Upper lobe of left lung (tissue), 6 donors: Measurements from ENCODE around the gene TNS3. TPM values are rescaled to one million over a fixed set of nuclear protein-coding genes. Genes with fewer than 3 reads are reported as not detected.

Source experiments
- ATAC-seq, 2 donors: fragments of 200-7000 bp; cut with Tn5 transposase; one replicate each; pipeline ENCODE4 v1.9.1; 2022; ENCODE audit warnings: mild to moderate bottlenecking in 2 of 2, moderate library complexity in 2 of 2; ENCODE audit not compliant: low FRiP score in 2 of 2
- DNase-seq, 2 donors: peaks; one replicate each; pipeline ENCODE4 v3.0.0-alpha.2; 2019 to 2020
- H3K27ac ChIP-seq, 4 donors: fragments of 200-600 bp; sonication (generic); one replicate each; pipeline ENCODE4 v1.5.1; 2016 to 2019
- H3K27me3 ChIP-seq, 4 donors: fragments of 200-600 bp; sonication (generic); one replicate each; pipeline ENCODE4 v1.5.1; 2017 to 2019
- H3K36me3 ChIP-seq, 4 donors: fragments of 200-600 bp; sonication (generic); one replicate each; pipeline ENCODE4 v1.5.1; 2016 to 2019
- H3K4me1 ChIP-seq, 4 donors: fragments of 200-600 bp; sonication (generic); one replicate each; pipeline ENCODE4 v1.5.1; 2018 to 2019
- H3K4me3 ChIP-seq, 4 donors: fragments of 200-600 bp; sonication (generic); one replicate each; pipeline ENCODE4 v1.5.1; 2017 to 2019; ENCODE audit warnings: mild to moderate bottlenecking in 2 of 4, moderate library complexity in 1 of 4
- H3K9me3 ChIP-seq, 4 donors: fragments of 200-600 bp; sonication (generic); one replicate each; pipeline ENCODE4 v1.5.1; 2018 to 2019
- CTCF ChIP-seq, 6 experiments: fragments of 450-650 bp in 4 of 6; fragments of 200-600 bp in 2 of 6; sonication (generic) in 2 of 6; IDR thresholded peaks; one replicate each; pipeline ENCODE4 v1.5.1; 2016 to 2019; ENCODE audit warnings: antibody characterized with exemption in 6 of 6
- EP300 ChIP-seq, 4 donors: sonication (generic); formaldehyde crosslinking; IDR thresholded peaks; one replicate each; pipeline ENCODE4 v1.5.1; 2017; ENCODE audit warnings: antibody characterized with exemption in 4 of 4, control low read depth in 2 of 4
- POLR2A ChIP-seq, 4 donors: fragments of 450-650 bp; IDR thresholded peaks; one replicate each; pipeline ENCODE4 v1.5.1; 2016 to 2017; ENCODE audit warnings: antibody characterized with exemption in 4 of 4, mild to moderate bottlenecking in 2 of 4
- POLR2AphosphoS5 ChIP-seq, 2 donors: sonication (generic); formaldehyde crosslinking; IDR thresholded peaks; one replicate each; pipeline ENCODE4 v1.5.1; 2017; ENCODE audit warnings: antibody characterized with exemption in 2 of 2
- WGBS, 2 donors: methylation state at CpG; one replicate each; pipeline ENCODE4 v1.1.5; 2017 to 2018; 5-methylcytosine and 5-hydroxymethylcytosine counted together
- total RNA-seq, 6 donors: library from RNA; depleted of rRNA in 4 of 6; stranded (reverse); fragments of >200 nt in 4 of 6; gene quantifications; one replicate each; pipeline versions ENCODE4 v1.1.0 to v1.2.1, GENCODE V29; 2016 to 2021
- donor health status: DM: no; HTN: no; CAD: no; lungs with moderate emphysema.
- donor health status: DM: no; HTN: yes; CAD: no; lungs with severe emphysema.

Gene TNS3
- total RNA-seq, 6 donors from 2014 or later, result 90.6 to 266 (median 143) TPM

- WGBS, 2 donors, result 61 to 77% methylated on average over 7 to 12 of the region's 12 CpGs
- peaks cover 9 to 37% (median 24%) of the 10 kb centered on the region in 4 donors for H3K4me1 ChIP-seq
These were observed 93.5 kb downstream of the TNS3 start for GRCh38 chr7:47488201-47488968.

GRCh38 chr7:47485640-47486435 lies 96.1 kb downstream of the TNS3 start:
- peaks cover 29 to 42% (median 38%) of the 10 kb centered on the region in 4 donors for H3K4me1 ChIP-seq
- H3K27ac ChIP-seq, result peak overlapping the region in 2 of 4 donors; percentile 3 to 40
- TF ChIP-seq POLR2A (IDR thresholded peaks at IDR 0.05) (no peak), EP300 (IDR thresholded peaks at IDR 0.05) (no peak), CTCF (IDR thresholded peaks at IDR 0.05) (no peak), POLR2AphosphoS5 (IDR thresholded peaks at IDR 0.05) (peak in 1 of 2 donors; percentile 54)
- H3K27me3 ChIP-seq, result no peaks in the 10 kb centered on the region
- H3K4me3 ChIP-seq, result no peak overlapping the region
- 78 to 79% methylated on average over 9 of the region's 9 CpGs for WGBS, 2 donors
- no peaks in the 10 kb centered on the region for H3K9me3 ChIP-seq
- DNase-seq, result no peak
- no peaks in the 10 kb centered on the region for H3K36me3 ChIP-seq
- ATAC-seq, result peak; percentile 18 to 68

More at GRCh38 chr7:47488201-47488968, 93.5 kb downstream of the TNS3 start:
- Histone ChIP-seq H3K9me3 (no peaks in the 10 kb centered on the region), H3K4me3 (no peak overlapping the region), H3K36me3 (no peaks in the 10 kb centered on the region), H3K27me3 (no peaks in the 10 kb centered on the region), H3K27ac (no peak overlapping the region)
- ATAC-seq, result no peak
- DNase-seq, result no peak
- no peak for TF ChIP-seq POLR2A (IDR thresholded peaks at IDR 0.05)
- TF ChIP-seq EP300 (IDR thresholded peaks at IDR 0.05), result no peak
- TF ChIP-seq CTCF (IDR thresholded peaks at IDR 0.05), result no peak
- no peak for TF ChIP-seq POLR2AphosphoS5 (IDR thresholded peaks at IDR 0.05)

GRCh38 chr7:47484923-47485639 lies 96.8 kb downstream of the TNS3 start:
- Histone ChIP-seq H3K36me3 (no peaks in the 10 kb centered on the region), H3K4me3 (no peak overlapping the region), H3K9me3 (no peaks in the 10 kb centered on the region), H3K27ac (peak overlapping the region in 1 of 4 donors; percentile 40), H3K27me3 (no peaks in the 10 kb centered on the region), H3K4me1 (peaks cover 34 to 45% (median 42%) of the 10 kb centered on the region in 4 donors)
- no peak for ATAC-seq
- DNase-seq, result no peak
- TF ChIP-seq EP300 (IDR thresholded peaks at IDR 0.05) (no peak), POLR2AphosphoS5 (IDR thresholded peaks at IDR 0.05) (no peak), CTCF (IDR thresholded peaks at IDR 0.05) (no peak), POLR2A (IDR thresholded peaks at IDR 0.05) (no peak)
- WGBS, 2 donors, result 82 to 92% methylated on average over 8 to 16 of the region's 17 CpGs

- TF ChIP-seq POLR2AphosphoS5 (IDR thresholded peaks at IDR 0.05), result no peak
- Histone ChIP-seq H3K36me3 (no peaks in the 10 kb centered on the region), H3K4me3 (no peak overlapping the region), H3K27ac (peak overlapping the region in 1 of 4 donors; percentile 40), H3K27me3 (no peaks in the 10 kb centered on the region), H3K9me3 (no peaks in the 10 kb centered on the region), H3K4me1 (peaks cover 40 to 48% (median 47%) of the 10 kb centered on the region in 4 donors)
- ATAC-seq (no peak), DNase-seq (no peak)
- 86 to 95% methylated on average over 5 to 7 of the region's 7 CpGs for WGBS, 2 donors
These were observed 97.5 kb downstream of the TNS3 start for GRCh38 chr7:47484457-47484856.
